Duodenal mucosa (tissue), 2 donors: ENCODE results near the gene ZBTB20.

Experiments used
- H3K27ac ChIP-seq: one replicate; pipeline ENCODE4 v1.7.0; 2013; ENCODE audit warnings: low read depth, low read length
- H3K27me3 ChIP-seq, 2 donors: one replicate each; pipeline ENCODE4 v1.7.0; 2013; ENCODE audit warnings: low read length in 2 of 2, control low read depth in 1 of 2; ENCODE audit not compliant: insufficient read depth in 2 of 2, control insufficient read depth in 1 of 2
- H3K36me3 ChIP-seq, 2 donors: one replicate each; pipeline ENCODE4 v1.7.0; 2013; ENCODE audit warnings: low read length in 2 of 2, control low read depth in 1 of 2; ENCODE audit not compliant: insufficient read depth in 2 of 2, control insufficient read depth in 1 of 2
- H3K4me1 ChIP-seq, 2 donors: one replicate each; pipeline ENCODE4 v1.7.0; 2013; ENCODE audit warnings: low read length in 2 of 2, control low read depth in 1 of 2; ENCODE audit not compliant: insufficient read depth in 2 of 2, control insufficient read depth in 1 of 2
- H3K4me3 ChIP-seq, 2 donors: one replicate each; pipeline ENCODE4 v1.7.0; 2013; ENCODE audit warnings: low read length in 2 of 2, low read depth in 1 of 2
- H3K9ac ChIP-seq, 2 donors: one replicate each; pipeline ENCODE4 v1.7.0; 2013; ENCODE audit warnings: low read length in 2 of 2, low read depth in 1 of 2
- H3K9me3 ChIP-seq, 2 donors: one replicate each; pipeline ENCODE4 v1.7.0; 2013; ENCODE audit warnings: low read length in 2 of 2, control low read depth in 1 of 2; ENCODE audit not compliant: control insufficient read depth in 1 of 2

The ZBTB20 gene

DNA sequence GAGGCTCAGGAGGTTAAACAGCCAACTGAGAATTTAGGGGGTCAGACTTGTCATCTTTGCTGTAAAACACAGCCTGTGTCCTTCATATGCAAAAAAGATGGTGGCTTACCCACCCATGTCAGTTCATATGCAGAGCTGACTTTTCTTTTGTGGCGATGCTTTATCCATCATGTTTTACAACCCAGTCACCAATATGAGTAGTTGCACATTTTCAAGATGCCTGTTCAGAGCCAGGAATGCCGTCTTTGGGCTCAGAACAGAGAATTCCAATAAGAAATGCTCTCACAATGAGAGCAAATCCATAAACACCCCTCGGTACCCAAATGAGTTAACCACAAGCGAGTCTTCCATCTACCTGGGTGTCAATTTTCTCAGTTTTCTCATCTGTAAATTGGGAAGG lies 769.7 kb downstream of the ZBTB20 start:
- no peak overlapping the region for H3K4me3 ChIP-seq
- H3K36me3 ChIP-seq, result peaks cover 0 to 18% of the 10 kb centered on the region in 2 donors
- no peaks in the 10 kb centered on the region for H3K4me1 ChIP-seq
- no peak overlapping the region for H3K27ac ChIP-seq
- no peaks in the 10 kb centered on the region for H3K27me3 ChIP-seq
- H3K9ac ChIP-seq, result no peak overlapping the region
- H3K9me3 ChIP-seq, result no peaks in the 10 kb centered on the region

DNA sequence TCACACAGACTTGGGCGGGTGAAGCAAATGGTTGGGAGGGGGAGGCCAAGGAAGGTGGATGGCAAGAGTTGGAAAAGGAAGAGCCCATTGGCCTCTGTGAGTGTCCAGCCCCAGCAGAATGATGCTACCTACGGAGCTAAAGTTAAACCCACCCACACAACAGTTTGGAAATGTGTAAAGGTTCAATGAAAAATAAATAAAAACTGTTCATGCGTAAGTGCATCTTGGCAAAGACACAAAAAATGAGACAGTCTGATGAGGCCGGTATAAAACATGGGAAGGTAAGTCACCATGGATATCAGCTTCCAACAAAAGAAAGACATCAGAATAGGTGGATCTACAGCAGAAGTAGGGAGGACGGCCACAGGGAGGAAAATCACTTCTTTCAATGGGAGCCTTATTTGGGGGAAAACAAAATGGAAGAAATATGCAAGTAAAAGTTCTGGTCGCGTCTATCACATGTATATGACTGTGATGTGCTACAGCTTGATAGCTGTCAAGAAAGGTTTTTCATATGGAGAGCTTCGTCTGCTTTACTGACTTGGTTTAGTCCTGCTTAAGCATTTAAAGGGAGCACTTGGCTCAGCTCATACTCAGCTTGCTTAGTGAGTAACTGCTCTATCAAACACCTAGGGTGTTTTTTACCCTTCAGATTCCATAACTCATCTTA lies 770.4 kb downstream of the ZBTB20 start:
- Histone ChIP-seq H3K9me3 (no peaks in the 10 kb centered on the region), H3K27me3 (no peaks in the 10 kb centered on the region), H3K27ac (no peak overlapping the region), H3K9ac (no peak overlapping the region), H3K4me3 (no peak overlapping the region), H3K36me3 (peaks cover 0 to 18% of the 10 kb centered on the region in 2 donors), H3K4me1 (no peaks in the 10 kb centered on the region)

DNA sequence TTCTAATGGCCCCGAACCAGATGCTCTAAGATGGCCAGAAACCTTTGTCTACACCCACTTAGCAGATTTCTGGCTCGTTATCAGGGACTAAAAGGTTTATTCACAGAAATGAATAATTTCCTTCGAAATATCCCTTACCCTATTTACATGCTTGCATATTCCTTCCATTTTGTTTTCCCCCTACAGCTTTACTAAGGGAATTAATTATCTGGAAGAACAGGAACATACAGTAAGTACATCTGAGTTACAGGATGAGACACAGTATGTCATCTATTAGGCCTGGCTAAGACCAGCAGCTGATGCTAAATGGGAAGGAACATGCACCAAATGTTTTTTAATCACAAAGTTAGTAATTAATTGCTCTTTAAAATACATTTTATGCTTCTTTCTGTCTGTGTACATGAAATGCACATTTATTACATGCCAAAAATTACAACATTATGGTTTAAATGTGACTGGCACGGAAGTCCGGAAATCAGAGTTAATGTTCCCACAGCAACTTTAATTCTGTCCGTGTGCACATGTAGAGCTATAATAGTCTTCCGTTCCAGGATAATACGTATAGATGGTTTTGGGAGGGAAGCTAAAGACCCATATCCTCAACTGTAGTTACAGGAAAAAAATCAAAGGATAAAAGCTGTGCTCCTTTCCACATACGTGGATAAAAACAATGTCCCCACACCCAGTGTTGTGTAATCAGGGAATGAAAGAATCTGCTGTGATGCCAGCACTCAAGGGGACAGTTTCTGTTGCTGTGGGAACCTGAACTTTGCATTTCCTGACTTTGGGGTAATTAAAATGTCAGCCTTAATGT lies 771.3 kb downstream of the ZBTB20 start:
- H3K4me3 ChIP-seq, result no peak overlapping the region
- H3K9ac ChIP-seq, result no peak overlapping the region
- H3K9me3 ChIP-seq, result no peaks in the 10 kb centered on the region
- no peak overlapping the region for H3K27ac ChIP-seq
- H3K27me3 ChIP-seq, result no peaks in the 10 kb centered on the region
- no peaks in the 10 kb centered on the region for H3K4me1 ChIP-seq
- peaks cover 0 to 18% of the 10 kb centered on the region in 2 donors for H3K36me3 ChIP-seq

DNA sequence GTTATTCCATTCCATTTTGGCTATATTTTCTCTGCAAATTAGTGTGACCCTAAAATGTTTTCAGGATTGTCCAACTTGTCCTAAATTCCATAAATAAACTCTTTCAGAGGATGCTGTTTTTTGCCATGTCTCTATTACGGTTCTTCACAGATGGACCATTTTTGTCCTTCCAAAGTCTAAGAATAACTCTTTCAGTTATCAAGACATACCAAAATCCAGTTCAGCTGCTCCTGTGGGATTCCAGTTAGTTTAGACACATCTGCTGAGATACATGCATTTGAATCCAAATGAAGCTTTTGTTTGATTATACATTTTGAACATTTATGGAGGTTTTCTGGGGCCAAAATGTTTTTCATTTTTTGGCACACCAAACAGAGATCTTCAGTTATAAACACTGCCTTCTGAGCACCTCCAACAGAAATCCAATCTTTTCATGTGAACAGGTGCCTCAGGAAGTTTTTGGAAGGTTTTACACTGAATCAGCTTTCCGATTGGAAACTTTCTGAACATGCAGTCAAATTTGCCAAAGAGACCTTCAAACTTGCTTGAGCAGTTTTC lies 772.6 kb downstream of the ZBTB20 start:
- H3K9me3 ChIP-seq, result no peaks in the 10 kb centered on the region
- H3K9ac ChIP-seq, result no peak overlapping the region
- no peak overlapping the region for H3K4me3 ChIP-seq
- peaks cover 0 to 14% of the 10 kb centered on the region in 2 donors for H3K36me3 ChIP-seq
- H3K27me3 ChIP-seq, result no peaks in the 10 kb centered on the region
- H3K27ac ChIP-seq, result no peak overlapping the region
- no peaks in the 10 kb centered on the region for H3K4me1 ChIP-seq

DNA sequence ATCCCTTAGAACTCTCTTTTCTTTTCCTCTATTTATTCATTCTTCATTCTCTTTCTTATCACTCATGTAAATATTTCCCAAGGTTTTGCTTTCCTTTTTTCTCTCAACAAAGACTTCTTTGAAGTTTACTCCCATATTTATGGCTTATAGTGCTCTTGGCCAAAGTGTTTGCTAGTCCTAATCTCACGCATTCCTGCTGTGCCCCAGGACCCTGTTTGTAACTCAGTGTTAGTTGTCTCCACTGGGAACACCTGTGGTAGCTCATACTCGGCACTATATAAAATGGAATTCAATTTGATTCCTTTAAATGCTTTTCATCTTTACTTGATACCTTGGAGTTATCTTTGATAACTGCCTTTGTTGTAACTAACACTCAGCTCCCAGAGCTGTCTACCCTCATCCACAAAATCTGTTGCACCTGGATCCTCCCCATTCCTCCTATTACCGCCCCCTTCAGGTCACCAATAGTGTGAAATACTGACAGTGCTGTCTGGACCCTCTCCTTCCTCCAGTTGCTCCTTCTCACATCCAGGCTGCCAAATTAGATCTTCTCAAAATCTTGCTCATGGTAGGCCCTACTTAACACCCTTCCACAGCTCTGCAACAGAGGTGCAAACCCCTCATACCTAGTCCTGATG lies 776.4 kb downstream of the ZBTB20 start:
- Histone ChIP-seq H3K27ac (no peak overlapping the region), H3K4me3 (no peak overlapping the region), H3K9me3 (no peaks in the 10 kb centered on the region), H3K36me3 (no peaks in the 10 kb centered on the region), H3K4me1 (no peaks in the 10 kb centered on the region), H3K27me3 (no peaks in the 10 kb centered on the region), H3K9ac (no peak overlapping the region)

DNA sequence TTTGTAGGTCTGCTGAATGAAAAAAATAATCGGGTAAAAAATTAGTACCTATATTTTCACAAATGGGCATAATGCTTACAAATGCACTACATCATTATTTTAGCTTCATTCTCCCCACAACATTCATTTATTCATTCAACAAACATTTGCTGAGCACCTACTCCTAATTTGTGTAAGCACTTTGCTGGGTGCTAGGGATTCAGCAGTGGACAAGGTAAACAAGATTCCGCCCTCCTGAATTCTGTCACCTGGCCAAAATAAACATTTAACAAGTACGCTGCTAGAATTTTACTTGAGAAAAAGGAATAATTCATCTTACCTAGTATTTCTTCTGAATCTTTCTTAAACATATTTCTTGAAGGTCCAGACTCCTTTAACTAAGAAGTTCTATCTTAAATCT lies 781.2 kb downstream of the ZBTB20 start:
- no peak overlapping the region for H3K27ac ChIP-seq

DNA sequence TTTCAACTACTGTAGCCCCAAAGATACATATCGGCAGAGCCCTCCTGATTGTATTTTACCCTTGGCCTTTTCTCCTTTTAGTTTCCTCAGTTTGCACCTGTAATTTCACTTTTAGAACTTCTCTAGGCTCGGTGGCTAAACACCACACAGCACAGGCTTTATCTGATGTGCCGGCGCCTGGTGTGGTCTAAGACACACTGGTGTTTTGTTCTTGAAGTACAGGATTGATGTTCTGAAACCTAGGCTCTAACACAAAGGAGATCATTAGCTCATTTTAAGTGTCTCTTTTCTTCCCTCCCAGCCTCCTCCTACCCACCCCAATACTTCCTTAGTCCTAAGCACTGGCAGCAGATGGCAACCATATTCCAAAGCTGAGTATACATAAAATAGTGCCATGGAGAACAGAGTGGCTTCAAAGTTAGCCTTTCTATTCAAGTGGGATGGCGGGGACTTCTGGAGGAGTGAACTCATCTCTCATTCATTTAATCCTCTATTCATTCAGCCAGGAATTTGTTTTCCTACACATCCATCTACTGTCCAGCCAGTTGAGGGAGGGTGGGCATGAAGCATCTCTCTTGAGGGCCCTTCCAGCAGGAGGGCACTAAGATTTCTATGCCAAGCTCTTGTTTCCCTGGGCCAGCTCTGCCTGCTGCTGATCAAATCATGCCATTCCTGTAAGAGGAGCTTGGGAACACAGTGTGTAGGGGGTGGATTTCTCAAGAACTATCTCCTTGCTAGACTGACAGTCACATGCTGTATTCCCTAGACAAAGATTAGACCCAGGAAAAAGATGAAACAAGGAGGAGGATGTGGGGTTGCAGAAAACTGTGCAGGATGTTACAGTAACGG lies 782.1 kb downstream of the ZBTB20 start:
- Histone ChIP-seq H3K36me3 (no peaks in the 10 kb centered on the region), H3K27ac (no peak overlapping the region)

More for the DNA sequence above, 781.2 kb downstream of the ZBTB20 start:
- H3K9me3 ChIP-seq, result no peaks in the 10 kb centered on the region
- no peak overlapping the region for H3K4me3 ChIP-seq
- no peaks in the 10 kb centered on the region for H3K27me3 ChIP-seq
- H3K9ac ChIP-seq, result no peak overlapping the region
- no peaks in the 10 kb centered on the region for H3K36me3 ChIP-seq
- H3K4me1 ChIP-seq, result no peaks in the 10 kb centered on the region

DNA sequence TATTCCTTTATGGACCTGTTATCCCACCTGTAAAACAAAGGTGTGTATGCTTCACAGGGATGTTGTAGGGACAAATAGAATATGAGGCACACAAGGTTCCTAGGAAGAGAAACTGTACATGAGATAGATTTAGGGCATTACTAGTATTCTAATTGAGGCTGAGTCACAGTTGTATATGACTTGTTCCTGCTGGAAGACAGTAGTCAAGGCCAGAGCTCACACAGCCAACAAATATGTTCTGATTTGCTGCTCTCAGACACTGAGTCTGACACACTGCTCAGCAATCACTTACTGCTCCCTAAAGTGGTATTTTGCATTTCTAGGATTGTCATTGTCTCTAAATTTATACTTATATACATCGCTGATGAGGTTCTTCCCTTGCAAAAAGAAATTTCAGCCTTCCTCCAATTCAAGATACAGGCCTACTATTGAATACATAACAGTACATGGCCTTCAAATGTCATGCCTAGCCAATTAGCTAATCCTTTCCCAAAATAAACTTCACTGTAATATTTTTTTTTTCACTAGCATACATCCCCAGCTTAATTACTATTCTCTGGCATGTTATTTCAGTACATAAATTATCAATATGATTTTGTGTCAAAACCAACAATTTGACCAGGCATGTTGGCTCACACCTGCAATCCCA lies 783.4 kb downstream of the ZBTB20 start:
- Histone ChIP-seq H3K9ac (no peak overlapping the region), H3K27ac (no peak overlapping the region)

More for the DNA sequence above, 782.1 kb downstream of the ZBTB20 start:
- H3K4me3 ChIP-seq, result no peak overlapping the region
- no peak overlapping the region for H3K9ac ChIP-seq
- H3K27me3 ChIP-seq, result no peaks in the 10 kb centered on the region
- H3K4me1 ChIP-seq, result no peaks in the 10 kb centered on the region
- H3K9me3 ChIP-seq, result no peaks in the 10 kb centered on the region

DNA sequence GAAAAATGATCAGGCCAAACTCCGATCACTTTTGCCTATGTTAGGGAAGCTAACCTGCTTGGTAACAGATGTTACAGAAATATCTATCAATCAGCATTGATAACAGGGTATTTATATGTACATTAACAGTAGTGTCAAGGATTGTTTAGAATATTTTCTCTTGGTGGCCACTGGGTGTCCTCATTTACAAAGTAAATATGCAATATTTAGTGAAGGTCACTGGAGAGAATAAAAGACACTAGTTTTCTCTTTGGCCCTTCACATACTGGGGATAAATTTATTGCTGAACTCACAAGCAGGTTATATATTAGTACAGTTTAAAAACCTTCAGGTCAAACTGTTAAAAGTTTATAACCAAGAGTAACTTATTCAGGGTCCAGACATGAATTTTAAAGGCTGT lies 784.3 kb downstream of the ZBTB20 start:
- no peak overlapping the region for H3K27ac ChIP-seq
- H3K9ac ChIP-seq, result no peak overlapping the region

More for the DNA sequence above, 783.4 kb downstream of the ZBTB20 start:
- Histone ChIP-seq H3K4me3 (no peak overlapping the region), H3K9me3 (no peaks in the 10 kb centered on the region), H3K27me3 (no peaks in the 10 kb centered on the region), H3K4me1 (no peaks in the 10 kb centered on the region), H3K36me3 (no peaks in the 10 kb centered on the region)

More for the DNA sequence above, 784.3 kb downstream of the ZBTB20 start:
- Histone ChIP-seq H3K36me3 (no peaks in the 10 kb centered on the region), H3K4me1 (no peaks in the 10 kb centered on the region), H3K9me3 (no peaks in the 10 kb centered on the region), H3K4me3 (no peak overlapping the region), H3K27me3 (no peaks in the 10 kb centered on the region)
